GM12891 (cell line): Measurements from ENCODE around the gene ADAMTS4. TPM values are rescaled to one million over a fixed set of nuclear protein-coding genes. Genes with fewer than 3 reads are reported as not detected.

ENCODE experiments used
- DNase-seq: peaks from one replicate; pipeline ENCODE4 v3.0.0; 2011; ENCODE audit warnings: low spot score; ENCODE audit not compliant: insufficient read length
- FAIRE-seq: peaks from 2 replicates; lab custom pipeline; 2011; peaks lifted over from hg19 to GRCh38; lab: Jason Lieb, UNC
- PAX5 ChIP-seq: IDR thresholded peaks from 2 replicates; pipeline ENCODE4 v1.6.1; 2011; ENCODE audit warnings: low read length, moderate library complexity, mild to moderate bottlenecking; ENCODE audit not compliant: insufficient read depth, severe bottlenecking
- POLR2A ChIP-seq: IDR thresholded peaks from 2 replicates; pipeline ENCODE4 v1.6.1; 2011; ENCODE audit warnings: low read depth, low read length, control low read depth
- POLR2AphosphoS5 ChIP-seq: IDR thresholded peaks from 2 replicates; pipeline ENCODE4 v1.6.1; 2011; ENCODE audit warnings: low read depth, low read length, control low read depth
- POU2F2 ChIP-seq: IDR thresholded peaks from 2 replicates; pipeline ENCODE4 v1.6.1; 2011; ENCODE audit warnings: low read depth, mild to moderate bottlenecking, control low read depth, low read length, moderate library complexity
- SPI1 ChIP-seq: IDR thresholded peaks from 2 replicates; pipeline ENCODE4 v1.6.1; 2011; ENCODE audit warnings: low read depth, low read length, control low read depth
- TAF1 ChIP-seq: IDR thresholded peaks from 2 replicates; pipeline ENCODE4 v1.6.1; 2011; ENCODE audit warnings: low read depth, low read length, control low read depth
- polyA plus RNA-seq: library from polyadenylated mRNA; unstranded; fragments of >200 nt; gene quantifications from one replicate; pipeline ENCODE4 v1.2.1, GENCODE V29; 2012; ENCODE audit warnings: low read depth, missing spikeins, inconsistent platforms; ENCODE audit not compliant: missing spikeins

The ADAMTS4 gene, protein sequence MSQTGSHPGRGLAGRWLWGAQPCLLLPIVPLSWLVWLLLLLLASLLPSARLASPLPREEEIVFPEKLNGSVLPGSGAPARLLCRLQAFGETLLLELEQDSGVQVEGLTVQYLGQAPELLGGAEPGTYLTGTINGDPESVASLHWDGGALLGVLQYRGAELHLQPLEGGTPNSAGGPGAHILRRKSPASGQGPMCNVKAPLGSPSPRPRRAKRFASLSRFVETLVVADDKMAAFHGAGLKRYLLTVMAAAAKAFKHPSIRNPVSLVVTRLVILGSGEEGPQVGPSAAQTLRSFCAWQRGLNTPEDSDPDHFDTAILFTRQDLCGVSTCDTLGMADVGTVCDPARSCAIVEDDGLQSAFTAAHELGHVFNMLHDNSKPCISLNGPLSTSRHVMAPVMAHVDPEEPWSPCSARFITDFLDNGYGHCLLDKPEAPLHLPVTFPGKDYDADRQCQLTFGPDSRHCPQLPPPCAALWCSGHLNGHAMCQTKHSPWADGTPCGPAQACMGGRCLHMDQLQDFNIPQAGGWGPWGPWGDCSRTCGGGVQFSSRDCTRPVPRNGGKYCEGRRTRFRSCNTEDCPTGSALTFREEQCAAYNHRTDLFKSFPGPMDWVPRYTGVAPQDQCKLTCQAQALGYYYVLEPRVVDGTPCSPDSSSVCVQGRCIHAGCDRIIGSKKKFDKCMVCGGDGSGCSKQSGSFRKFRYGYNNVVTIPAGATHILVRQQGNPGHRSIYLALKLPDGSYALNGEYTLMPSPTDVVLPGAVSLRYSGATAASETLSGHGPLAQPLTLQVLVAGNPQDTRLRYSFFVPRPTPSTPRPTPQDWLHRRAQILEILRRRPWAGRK
- 0.05 TPM for polyA plus RNA-seq

- TF ChIP-seq PAX5, result no peak
- no peak for FAIRE-seq
- DNase-seq, result no peak
These were observed at the start of gene ADAMTS4 for GRCh38 chr1:161198897-161199431. Gene ADAMTS4 (minus strand): TSS chr1:161199054. CDS start chr1:161198627, 427 bp downstream.

- DNase-seq (no peak), FAIRE-seq (no peak)
- TF ChIP-seq POLR2AphosphoS5, result no peak
These were observed 46.0 kb upstream of the ADAMTS4 start for GRCh38 chr1:161244888-161245287.

GRCh38 chr1:161242313-161242712 is 43.5 kb upstream of the ADAMTS4 start:
- FAIRE-seq (no peak), DNase-seq (no peak)
- no peak for TF ChIP-seq POLR2AphosphoS5
- TF ChIP-seq TAF1, result no peak
- no peak for TF ChIP-seq POU2F2
- no peak for TF ChIP-seq SPI1
- no peak for TF ChIP-seq PAX5
- no peak for TF ChIP-seq POLR2A

DNA sequence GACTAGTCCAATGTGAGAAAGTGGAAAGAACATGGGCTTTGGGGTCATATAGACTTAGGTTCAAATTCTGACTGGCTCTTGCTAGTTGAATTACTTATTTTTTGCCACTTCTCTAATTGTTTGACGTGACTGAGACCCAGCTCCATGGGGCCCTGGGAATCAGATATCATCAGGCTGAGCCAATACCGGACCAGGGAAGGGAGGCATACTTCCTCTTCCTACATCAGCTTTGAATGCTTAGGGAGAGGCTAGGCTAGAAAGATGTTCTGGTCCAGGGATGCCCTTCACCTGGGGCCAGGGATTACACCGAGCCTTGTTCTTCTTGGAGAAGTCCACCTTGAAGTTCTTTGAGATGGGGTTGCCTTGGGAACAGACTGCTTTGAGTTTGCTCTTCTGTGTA is 42.8 kb upstream of the ADAMTS4 start:
- no peak for TF ChIP-seq POLR2A
- TF ChIP-seq POU2F2, result no peak
- no peak for TF ChIP-seq PAX5
- no peak for TF ChIP-seq TAF1
- TF ChIP-seq POLR2AphosphoS5, result no peak
- TF ChIP-seq SPI1, result no peak
- FAIRE-seq, result no peak
- DNase-seq, result no peak

- FAIRE-seq, result no peak
- no peak for DNase-seq
- TF ChIP-seq SPI1, result no peak
- no peak for TF ChIP-seq PAX5
- TF ChIP-seq POLR2AphosphoS5, result no peak
- no peak for TF ChIP-seq TAF1
- no peak for TF ChIP-seq POU2F2
- no peak for TF ChIP-seq POLR2A
These were observed 39.2 kb upstream of the ADAMTS4 start, which contains the start of gene NR1I3 for GRCh38 chr1:161238039-161238473. Gene NR1I3 (minus strand): TSS chr1:161238203. CDS start chr1:161236565, 1,638 bp downstream.

DNA sequence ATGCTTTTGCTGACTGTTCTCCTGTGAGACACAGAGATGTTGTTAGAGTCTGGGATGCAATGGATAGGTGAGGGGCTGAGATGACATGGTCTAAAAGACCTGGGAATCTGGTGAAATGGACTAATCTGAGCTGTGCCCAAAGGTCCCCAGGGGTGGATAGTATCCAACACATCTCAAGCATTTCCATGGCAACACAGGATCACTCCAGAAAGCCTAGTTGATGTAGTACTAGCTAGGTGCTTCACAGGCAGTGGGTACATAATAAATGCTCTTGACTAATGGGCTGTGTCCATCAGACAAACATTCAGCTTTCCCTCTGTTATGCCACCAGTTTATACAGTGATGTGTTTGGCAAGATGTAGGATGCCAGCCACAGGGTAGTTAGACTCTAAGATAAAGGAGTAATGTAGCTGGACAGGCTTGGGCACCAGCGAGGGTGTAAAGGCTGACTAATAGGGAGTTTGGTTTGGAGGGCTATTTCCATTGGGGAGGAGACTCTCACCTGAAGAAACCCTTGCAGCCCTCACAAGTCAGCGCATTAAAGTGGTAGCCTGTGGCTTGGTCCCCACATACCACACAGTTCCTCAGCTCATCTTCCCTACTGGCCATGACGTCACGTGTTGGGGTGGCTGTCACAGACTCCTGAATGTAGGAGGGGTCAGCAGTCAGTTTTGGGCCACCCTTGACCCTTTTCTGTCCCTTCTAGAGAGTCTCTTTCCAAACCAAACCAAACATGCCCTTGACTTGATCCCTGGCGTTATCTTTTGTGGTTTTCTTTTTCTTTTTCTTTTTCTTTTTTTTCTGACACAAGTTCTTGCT is 37.3 kb upstream of the ADAMTS4 start:
- no peak for DNase-seq
- no peak for FAIRE-seq

GRCh38 chr1:161233102-161233501 is 34.2 kb upstream of the ADAMTS4 start:
- FAIRE-seq (no peak), DNase-seq (no peak)
- TF ChIP-seq POU2F2 (no peak), POLR2AphosphoS5 (no peak), SPI1 (no peak), POLR2A (no peak), PAX5 (no peak), TAF1 (no peak)

More for the DNA sequence above, 37.3 kb upstream of the ADAMTS4 start:
- no peak for TF ChIP-seq POLR2AphosphoS5
- TF ChIP-seq SPI1, result no peak
- TF ChIP-seq POU2F2, result no peak
- TF ChIP-seq PAX5, result no peak
- TF ChIP-seq TAF1, result no peak
- TF ChIP-seq POLR2A, result no peak

- DNase-seq (no peak), FAIRE-seq (no peak)
- TF ChIP-seq SPI1 (no peak), TAF1 (no peak), POU2F2 (no peak), PAX5 (no peak), POLR2A (no peak), POLR2AphosphoS5 (no peak)
These were observed 31.9 kb upstream of the ADAMTS4 start for GRCh38 chr1:161230762-161231161.

GRCh38 chr1:161229896-161230295 is 31.0 kb upstream of the ADAMTS4 start:
- DNase-seq (no peak), FAIRE-seq (no peak)

More at GRCh38 chr1:161229896-161230295, 31.0 kb upstream of the ADAMTS4 start:
- TF ChIP-seq TAF1, result no peak
- no peak for TF ChIP-seq POU2F2
- no peak for TF ChIP-seq POLR2A
- TF ChIP-seq POLR2AphosphoS5, result no peak
- TF ChIP-seq PAX5, result no peak
- TF ChIP-seq SPI1, result no peak
